Fibroblast of mammary gland (primary cell): ENCODE results near the gene ADAMTS14.
"Not testable (repeated sequence)": the region's sequence is repeated elsewhere in the genome, so short reads cannot be mapped to it uniquely, and the experiment has no call there.

Source experiments
- DNase-seq: peaks from one replicate; pipeline ENCODE4 v3.0.0-alpha.2; 2010; ENCODE audit warnings: low read depth
- H3K4me3 ChIP-seq: 2 replicates; pipeline ENCODE4 v1.5.1; 2011; ENCODE audit warnings: low read depth, mild to moderate bottlenecking, low read length, moderate library complexity; ENCODE audit not compliant: control insufficient read depth
- CTCF ChIP-seq: conservative IDR thresholded peaks from 2 replicates; pipeline ENCODE4 v1.5.1; 2011; ENCODE audit warnings: low read depth, low read length, inconsistent platforms; ENCODE audit not compliant: control insufficient read depth, insufficient read depth

The ADAMTS14 gene

GRCh38 chr10:70765794-70766594, 93.7 kb downstream of the ADAMTS14 start:
- TF ChIP-seq CTCF: no peak
- no peak overlapping the region for H3K4me3 ChIP-seq
- DNase-seq: no peak

- not testable (repeated sequence) for DNase-seq, H3K4me3 ChIP-seq
Observed at GRCh38 chr10:70768026-70768685, 95.8 kb downstream of the ADAMTS14 start.

- TF ChIP-seq CTCF: no peak
- no peak overlapping the region for H3K4me3 ChIP-seq
- no peak for DNase-seq
Observed at GRCh38 chr10:70769121-70769520, 96.8 kb downstream of the ADAMTS14 start.

- no peak for DNase-seq
- no peak overlapping the region for H3K4me3 ChIP-seq
- no peak for TF ChIP-seq CTCF
Observed at GRCh38 chr10:70770001-70770400, 97.7 kb downstream of the ADAMTS14 start.

- DNase-seq, H3K4me3 ChIP-seq: not testable (repeated sequence)
Observed at GRCh38 chr10:70770516-70770915, 98.2 kb downstream of the ADAMTS14 start.

GRCh38 chr10:70771311-70772194, 99.2 kb downstream of the ADAMTS14 start:
- TF ChIP-seq CTCF: no peak
- no peak for DNase-seq
- no peak overlapping the region for H3K4me3 ChIP-seq

- no peak overlapping the region for H3K4me3 ChIP-seq
- no peak for TF ChIP-seq CTCF
- no peak for DNase-seq
Observed at GRCh38 chr10:70772627-70773026, 100.3 kb downstream of the ADAMTS14 start.
